ENCODE measurements around the gene ARL6IP5. TPM values are rescaled to one million over a fixed set of nuclear protein-coding genes. Genes with fewer than 3 reads are reported as not detected.

The ARL6IP5 gene
- total and polyA plus RNA-seq, 2 donors (not counting 3 experiments of a cell fraction or from before 2014, with no cell fraction given): 96.9 to 116 TPM

GRCh38 chr3:69082361-69082760, 2.4 kb upstream of the ARL6IP5 start:
- Histone ChIP-seq H3K9me3 (replicated peaks; ENCODE audit: control insufficient read depth, insufficient read depth, low read length) (no peaks in the 10 kb centered on the region), H3K36me3 (ENCODE audit: control insufficient read depth in 2 of 2, extremely low read depth in 1 of 2, insufficient read depth in 2 of 2, low read length in 2 of 2) (no peaks in the 10 kb centered on the region), H4K20me1 (replicated peaks; ENCODE audit: control insufficient read depth, extremely low read depth, insufficient read depth, low read length) (no peaks in the 10 kb centered on the region), H3K9ac (replicated peaks; ENCODE audit: extremely low read depth, insufficient read depth, low read length) (peak overlapping the region; percentile 40), H2AFZ (ENCODE audit: low read depth, low read length) (no peak overlapping the region), H3K79me2 (ENCODE audit: control insufficient read depth, insufficient read depth, low read length) (peaks cover 43% of the 10 kb centered on the region), H3K27ac (ENCODE audit: insufficient read depth, low read depth, low read length) (peak overlapping the region; percentile 49), H3K27me3 (ENCODE audit: control insufficient read depth in 2 of 2, insufficient read depth in 2 of 2, low read length in 2 of 2) (no peaks in the 10 kb centered on the region), H3K4me1 (ENCODE audit: control insufficient read depth, extremely low read depth, insufficient read depth, low read length) (peaks cover 67% of the 10 kb centered on the region), H3K4me3 (replicated peaks in 1 of 3; ENCODE audit: insufficient read depth in 1 of 3, low read depth in 1 of 3, low read length in 3 of 3) (no peak overlapping the region), H3K9me1 (replicated peaks; ENCODE audit: control insufficient read depth, extremely low read depth, insufficient read depth, low read length) (no peaks in the 10 kb centered on the region), H3K4me2 (ENCODE audit: insufficient read depth, low read length) (peak overlapping the region; percentile 80)
- CTCF ChIA-PET: interaction anchor here (1.4 kb wide), 1 partner anchor 12 kb away, joined by 4 read pairs; no protein-coding TSS in a partner anchor
- POLR2A ChIA-PET: no interaction called here
- no peak for FAIRE-seq
- BruUV-seq (replicated peaks): no TSS peak
- DNase-seq (ENCODE audit: low read depth, low spot score): peak; percentile 25
- TF ChIP-seq CTCF (IDR thresholded peaks at IDR 0.05; ENCODE audit: extremely low read depth in 1 of 2, insufficient read depth in 1 of 2, low read depth in 1 of 2, low read length in 2 of 2) (no peak), JUN (IDR thresholded peaks at IDR 0.05; ENCODE audit: borderline replicate concordance, insufficient read depth, insufficient read length, low read depth) (no peak), MAX (IDR thresholded peaks at IDR 0.05; ENCODE audit: insufficient read depth, insufficient read length) (no peak), POLR2AphosphoS5 (IDR thresholded peaks at IDR 0.05; ENCODE audit: insufficient read depth, low read depth, low read length) (no peak), FOS (IDR thresholded peaks at IDR 0.05; ENCODE audit: borderline replicate concordance, insufficient read depth, low read length) (peak; percentile 11), POLR2A (IDR thresholded peaks at IDR 0.05; ENCODE audit: low read depth, low read length) (no peak), MYC (IDR thresholded peaks at IDR 0.05; ENCODE audit: low read depth, low read length) (no peak), GATA2 (IDR thresholded peaks at IDR 0.05; ENCODE audit: insufficient read depth, insufficient read length, low read depth, low read length) (no peak)
- intact Hi-C loops (cut with micrococcal nuclease) (loop anchor here (2.0 kb wide), 1 partner anchor 50 kb away; no protein-coding TSS in a partner anchor), dilution Hi-C loops (cut with MboI; ENCODE audit: extremely low pct_ligation_motif_present, low sequenced_read_pairs) (no loop called here)
